Putamen (tissue), 1 donor: Measurements from ENCODE around the gene KRTAP2-4.
"Not testable (repeated sequence)": the region's sequence is repeated elsewhere in the genome, so short reads cannot be mapped to it uniquely, and the experiment has no call there.

Experiments used
- DNase-seq: peaks from one replicate; pipeline ENCODE4 v3.0.0-alpha.2; 2016; ENCODE audit warnings: low spot score

Gene KRTAP2-4, protein sequence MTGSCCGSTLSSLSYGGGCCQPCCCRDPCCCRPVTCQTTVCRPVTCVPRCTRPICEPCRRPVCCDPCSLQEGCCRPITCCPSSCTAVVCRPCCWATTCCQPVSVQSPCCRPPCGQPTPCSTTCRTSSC

DNA sequence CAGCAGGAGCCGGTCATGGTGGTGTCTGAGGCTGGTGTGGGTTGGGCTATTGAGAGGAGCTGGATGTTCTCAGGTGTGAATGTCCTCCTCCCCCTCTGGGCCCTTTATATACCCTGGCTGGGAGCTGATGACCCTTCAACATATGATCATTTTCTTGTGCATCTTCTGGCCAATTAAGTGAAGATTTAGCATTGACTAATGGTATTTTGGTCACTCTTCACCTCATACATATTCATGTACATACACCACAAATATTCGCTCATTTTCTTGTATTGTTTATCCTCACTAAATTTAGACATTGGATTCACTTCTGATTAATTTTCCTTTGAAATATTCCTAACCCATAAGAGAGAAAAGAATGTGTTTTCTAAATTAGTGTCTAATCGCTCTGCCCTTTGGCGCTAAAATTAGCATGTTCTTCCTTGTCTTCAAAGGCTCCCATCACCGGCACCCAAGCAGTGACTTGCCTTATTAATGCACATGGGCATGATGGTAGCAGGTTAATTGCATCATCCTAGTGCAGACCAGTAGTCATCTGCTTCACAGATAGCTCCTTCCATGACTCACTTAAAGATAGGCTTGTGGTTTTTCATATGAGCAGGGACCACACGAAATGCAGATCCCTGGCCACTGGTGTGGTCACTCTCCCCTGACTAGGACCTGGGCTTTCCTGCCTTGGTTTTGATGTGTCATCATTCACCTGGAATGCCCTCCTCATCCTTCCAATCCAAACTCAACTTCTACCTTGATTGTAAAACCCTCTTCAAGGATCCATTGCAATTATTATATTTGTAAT, at the start of gene KRTAP2-4:
TSS of gene KRTAP2-4 (minus strand) at position 51 of the 796 bp plus-strand sequence. CDS start at position 17, 34 bp downstream.
- no peak for DNase-seq

- DNase-seq, result no peak
Observed at GRCh38 chr17:41111151-41111885, 45.6 kb upstream of the KRTAP2-4 start.

DNA sequence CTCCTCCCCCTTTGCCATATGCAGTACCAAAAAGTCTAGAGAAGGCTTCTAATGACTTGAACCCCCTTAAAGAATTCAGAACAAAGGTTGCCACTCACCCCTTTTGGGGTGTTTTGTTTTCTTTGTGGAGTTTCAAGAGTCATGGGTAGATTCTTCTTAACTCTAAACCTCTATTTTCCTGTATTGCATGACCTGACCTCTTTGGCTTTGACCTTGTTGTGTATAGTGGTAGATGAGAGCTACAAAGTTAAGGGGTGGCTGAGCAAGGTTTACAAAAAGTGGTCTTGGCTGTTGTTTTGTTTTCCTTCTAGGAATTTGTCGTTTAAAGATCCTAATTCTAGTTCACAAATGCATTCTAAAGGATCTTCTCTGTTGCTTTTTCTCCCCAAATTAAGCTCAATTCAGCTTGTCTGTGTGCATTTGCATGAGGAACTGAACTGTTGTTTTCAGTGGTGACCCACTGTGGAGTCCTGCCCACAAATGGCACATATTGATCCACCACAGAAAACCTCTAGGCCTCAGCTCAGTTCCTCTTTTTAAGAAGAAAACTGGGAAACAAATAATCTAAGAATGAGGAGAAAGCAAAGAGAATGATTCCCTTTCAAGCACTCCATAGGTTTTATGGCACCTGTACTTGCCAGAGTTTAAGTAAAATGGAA, 43.2 kb upstream of the KRTAP2-4 start:
- DNase-seq, result not testable (repeated sequence)

DNA sequence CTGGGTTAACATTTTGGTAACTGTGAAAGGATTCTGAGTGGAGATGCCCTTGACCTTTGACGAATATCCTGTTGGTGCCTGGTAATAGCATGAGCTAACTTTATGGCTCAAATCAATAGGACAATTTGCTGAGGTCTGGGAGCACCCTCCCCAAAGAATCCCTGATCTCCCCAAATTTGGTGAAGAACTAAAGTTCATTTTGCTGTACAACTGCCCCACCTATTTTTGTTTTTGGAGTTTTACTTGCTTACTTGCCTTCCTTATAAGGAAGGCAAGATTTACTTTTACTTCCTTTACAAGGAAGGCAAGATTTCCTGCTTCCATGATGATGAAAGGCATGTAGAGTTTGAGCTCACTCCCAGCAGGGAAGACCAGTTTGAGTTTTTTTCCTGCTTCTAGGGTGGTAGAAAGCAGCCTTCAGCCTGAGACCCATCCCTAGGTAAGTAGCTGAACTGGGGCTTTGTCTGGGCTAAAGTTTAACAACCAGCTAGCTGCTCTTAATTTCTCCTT, 42.3 kb upstream of the KRTAP2-4 start:
- no peak for DNase-seq

GRCh38 chr17:41105347-41105746, 39.7 kb upstream of the KRTAP2-4 start, which contains the start of gene KRTAP4-9:
TSS of gene KRTAP4-9 (plus strand) at chr17:41105389. CDS start at chr17:41105389, 0 bp downstream.
- DNase-seq, result not testable (repeated sequence)

- not testable (repeated sequence) for DNase-seq
Observed at GRCh38 chr17:41104386-41105038, 38.8 kb upstream of the KRTAP2-4 start.

- DNase-seq, result no peak
Observed at GRCh38 chr17:41103896-41104295, 38.2 kb upstream of the KRTAP2-4 start.

- DNase-seq, result no peak
Observed at GRCh38 chr17:41101586-41102259, 36.0 kb upstream of the KRTAP2-4 start, which contains the start of gene KRTAP4-16. TSS of gene KRTAP4-16 (minus strand) at chr17:41102209. CDS start at chr17:41102209, 0 bp downstream.

- not testable (repeated sequence) for DNase-seq
Observed at GRCh38 chr17:41099682-41100480, 34.2 kb upstream of the KRTAP2-4 start.

- no peak for DNase-seq
Observed at GRCh38 chr17:41098481-41098880, 32.8 kb upstream of the KRTAP2-4 start.

GRCh38 chr17:41098042-41098441, 32.4 kb upstream of the KRTAP2-4 start, which contains the start of gene KRTAP4-8:
TSS of gene KRTAP4-8 (minus strand) at chr17:41098142. CDS start at chr17:41098084, 58 bp downstream.
- DNase-seq, result no peak

DNA sequence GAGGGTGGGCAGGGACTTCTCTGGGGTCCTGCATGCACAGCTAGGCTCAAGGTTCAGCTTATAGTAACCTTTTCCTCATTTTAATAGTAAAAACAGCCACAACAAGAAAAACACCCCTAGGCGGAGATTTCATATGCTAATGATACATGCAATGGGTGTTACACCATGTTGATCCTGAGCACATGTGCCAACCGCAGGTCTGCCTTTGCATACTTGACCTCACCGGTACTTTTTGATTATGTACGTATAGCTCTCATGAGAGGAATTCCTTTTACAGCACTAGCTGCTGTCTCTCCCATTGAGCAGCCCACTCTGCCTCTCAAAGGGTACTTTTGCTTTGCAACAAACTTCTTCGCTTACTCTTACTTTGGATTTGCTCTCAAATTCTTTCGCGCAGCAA, 30.4 kb upstream of the KRTAP2-4 start:
- DNase-seq, result no peak

GRCh38 chr17:41088760-41089352, 23.2 kb upstream of the KRTAP2-4 start:
- not testable (repeated sequence) for DNase-seq

DNA sequence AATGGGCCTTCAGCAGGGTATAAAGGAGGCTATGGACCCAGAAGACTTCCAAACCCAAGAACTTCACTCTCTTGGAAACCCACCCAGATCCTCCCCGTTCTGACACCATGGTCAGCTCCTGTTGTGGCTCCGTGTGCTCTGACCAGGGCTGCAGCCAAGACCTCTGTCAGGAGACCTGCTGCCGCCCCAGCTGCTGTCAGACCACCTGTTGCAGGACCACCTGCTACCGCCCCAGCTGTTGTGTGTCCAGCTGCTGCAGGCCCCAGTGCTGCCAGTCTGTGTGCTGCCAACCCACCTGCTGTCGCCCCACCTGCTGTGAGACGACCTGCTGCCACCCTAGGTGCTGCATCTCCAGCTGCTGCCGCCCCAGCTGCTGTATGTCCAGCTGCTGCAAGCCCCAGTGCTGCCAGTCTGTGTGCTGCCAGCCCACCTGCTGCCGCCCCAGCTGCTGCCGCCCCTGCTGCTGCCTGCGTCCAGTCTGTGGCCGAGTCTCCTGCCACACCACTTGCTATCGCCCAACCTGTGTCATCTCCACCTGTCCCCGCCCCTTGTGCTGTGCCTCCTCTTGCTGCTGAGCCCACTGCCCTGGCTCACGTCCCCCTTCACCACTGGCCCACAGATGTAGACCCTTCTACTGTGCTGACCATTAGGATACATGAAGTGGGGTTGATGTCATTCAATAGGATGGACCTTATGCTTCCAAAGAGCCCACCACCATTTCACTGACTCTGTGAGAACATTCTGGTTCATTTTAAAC, 18.6 kb upstream of the KRTAP2-4 start, which contains the start of gene KRTAP4-7:
TSS of gene KRTAP4-7 (plus strand) at position 51 of the 757 bp plus-strand sequence. CDS start at position 108, 57 bp downstream.
- not testable (repeated sequence) for DNase-seq

DNA sequence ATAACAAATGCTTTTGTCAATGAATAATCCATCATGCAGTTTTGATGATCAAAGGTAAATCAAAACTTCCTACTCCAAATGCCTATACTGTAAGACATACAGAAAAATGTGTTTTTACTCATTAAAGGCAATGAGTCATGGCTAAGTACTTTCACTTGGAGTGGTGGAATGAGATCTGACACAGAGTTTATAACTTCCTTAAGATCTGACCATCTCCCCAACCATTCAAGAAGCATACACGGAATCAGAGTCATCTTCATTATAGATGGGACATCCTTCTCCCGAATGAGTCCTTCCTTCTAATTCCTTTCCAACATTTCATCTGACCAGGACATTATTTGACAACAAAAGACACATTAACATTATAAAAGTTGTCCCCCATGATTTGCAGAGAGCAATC, 17.7 kb upstream of the KRTAP2-4 start:
- DNase-seq, result not testable (repeated sequence)

DNA sequence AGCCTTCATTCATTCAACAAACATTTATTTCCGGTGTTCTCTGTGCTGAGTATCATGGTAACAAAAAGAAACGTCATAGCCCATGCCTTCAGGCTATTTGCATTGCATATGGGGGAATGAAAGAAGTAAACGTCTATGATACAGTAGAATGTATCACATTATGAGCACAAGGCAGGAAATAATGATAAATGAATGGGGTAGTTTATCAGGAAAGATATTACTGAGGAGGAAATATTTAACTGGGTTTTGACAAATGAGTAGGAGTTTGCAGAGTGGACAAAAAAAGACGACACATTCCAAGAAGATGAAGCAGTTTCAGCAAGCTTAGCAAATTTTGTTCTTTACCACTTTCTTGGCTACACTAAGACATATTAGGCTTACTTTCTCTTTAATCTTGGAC, 16.9 kb upstream of the KRTAP2-4 start:
- no peak for DNase-seq

- no peak for DNase-seq
Observed at GRCh38 chr17:41076788-41077187, 11.1 kb upstream of the KRTAP2-4 start.

DNA sequence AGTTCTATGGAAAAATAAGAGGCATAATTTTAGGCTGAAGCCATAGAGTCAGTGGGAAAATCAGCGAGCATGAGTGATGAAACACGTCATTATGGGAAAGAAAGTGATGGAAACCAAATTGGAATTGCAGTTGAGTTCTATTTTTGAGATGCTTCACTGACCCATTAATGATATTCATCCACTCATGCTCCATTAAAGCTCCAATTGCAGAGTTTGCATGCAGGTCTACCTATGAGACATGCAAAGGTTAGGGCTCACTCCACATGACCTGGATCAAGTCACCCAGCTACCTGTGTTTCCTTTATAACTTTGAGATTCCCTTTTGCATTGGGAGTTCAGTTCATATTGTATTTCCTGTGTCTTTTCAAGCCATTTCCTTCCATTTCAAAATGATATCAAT, 8.0 kb upstream of the KRTAP2-4 start:
- DNase-seq, result no peak
